HG03196 (cell line): Measurements from ENCODE around the gene TOP1.
"Not testable (repeated sequence)": the region's sequence is repeated elsewhere in the genome, so short reads cannot be mapped to it uniquely, and the experiment has no call there.

Source experiments
- ATAC-seq: cut with Tn5 transposase; IDR thresholded peaks from one replicate; pipeline ENCODE4 v1.9.1; 2021; ENCODE audit not compliant: unreplicated experiment

The TOP1 gene

DNA sequence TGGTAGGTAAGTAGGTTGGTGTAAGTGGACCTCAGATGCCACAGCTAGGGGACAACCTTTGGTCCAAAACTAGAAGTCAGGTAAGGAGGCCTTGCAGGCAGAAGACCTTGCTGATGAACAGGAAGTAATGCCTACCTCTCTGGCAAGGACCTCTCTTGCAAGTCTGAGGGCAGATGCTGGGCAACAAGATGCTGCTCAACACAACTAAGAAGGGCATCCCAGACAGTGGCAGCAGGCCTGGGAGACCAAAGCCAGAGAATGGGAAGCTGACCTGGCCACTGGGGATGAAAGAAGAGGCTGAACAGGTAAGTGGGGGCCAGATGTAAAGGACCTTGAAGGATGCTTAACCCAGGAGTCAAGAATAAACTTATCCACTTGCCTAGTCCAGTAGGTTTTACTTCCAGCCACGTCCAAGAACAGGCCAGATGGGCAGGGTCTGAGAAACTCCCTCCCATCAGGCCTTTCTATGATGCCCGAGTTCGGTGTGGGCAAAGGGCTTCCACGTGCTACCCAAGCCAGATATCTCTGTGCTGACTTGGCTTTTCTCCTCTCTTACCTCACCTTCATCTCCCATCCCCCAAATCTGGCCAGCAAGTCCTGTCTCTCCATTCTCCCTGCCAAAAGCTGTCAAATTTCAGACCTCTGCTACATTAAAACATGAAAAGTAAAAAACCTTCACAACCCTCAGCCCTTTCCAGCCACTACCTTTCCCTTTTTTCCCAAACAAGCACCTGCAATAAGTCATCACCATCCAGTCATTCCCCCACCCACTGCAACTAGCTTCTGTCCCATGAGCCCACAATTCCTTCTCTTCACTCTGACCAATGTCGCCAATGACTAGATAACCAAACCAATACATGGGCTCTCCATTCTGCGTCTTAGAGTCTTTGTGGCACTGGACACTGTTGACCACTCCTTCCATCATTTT lies 97.2 kb downstream of the TOP1 start:
- ATAC-seq = no peak

DNA sequence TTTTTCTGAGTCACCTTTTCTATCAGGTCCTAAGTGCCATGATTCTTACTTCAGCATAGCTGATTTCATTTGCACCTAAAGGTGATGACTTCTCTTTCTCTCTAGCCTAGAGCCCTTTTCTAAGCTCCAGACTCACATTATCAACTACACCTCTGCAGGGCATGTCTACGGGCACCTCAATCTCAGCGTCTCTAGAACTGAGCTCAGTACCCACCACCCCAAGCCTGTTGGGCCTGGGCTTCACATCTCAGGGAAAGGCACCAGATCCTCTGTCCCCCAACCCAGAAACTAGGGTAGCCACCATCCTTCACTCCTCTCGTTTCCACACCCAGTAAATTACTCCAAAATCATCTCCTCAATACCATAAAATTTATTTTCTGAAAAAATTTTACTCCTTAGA lies 98.1 kb downstream of the TOP1 start:
- ATAC-seq = no peak

DNA sequence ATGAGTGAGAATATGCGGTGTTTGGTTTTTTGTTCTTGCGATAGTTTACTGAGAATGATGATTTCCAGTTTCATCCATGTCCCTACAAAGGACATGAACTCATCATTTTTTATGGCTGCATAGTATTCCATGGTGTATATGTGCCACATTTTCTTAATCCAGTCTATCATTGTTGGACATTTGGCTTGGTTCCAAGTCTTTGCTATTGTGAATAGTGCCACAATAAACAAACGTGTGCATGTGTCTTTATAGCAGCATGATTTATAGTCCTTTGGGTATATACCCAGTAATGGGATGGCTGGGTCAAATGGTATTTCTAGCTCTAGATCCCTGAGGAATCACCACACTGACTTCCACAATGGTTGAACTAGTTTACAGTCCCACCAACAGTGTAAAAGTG lies 99.7 kb downstream of the TOP1 start:
- ATAC-seq = not testable (repeated sequence)

DNA sequence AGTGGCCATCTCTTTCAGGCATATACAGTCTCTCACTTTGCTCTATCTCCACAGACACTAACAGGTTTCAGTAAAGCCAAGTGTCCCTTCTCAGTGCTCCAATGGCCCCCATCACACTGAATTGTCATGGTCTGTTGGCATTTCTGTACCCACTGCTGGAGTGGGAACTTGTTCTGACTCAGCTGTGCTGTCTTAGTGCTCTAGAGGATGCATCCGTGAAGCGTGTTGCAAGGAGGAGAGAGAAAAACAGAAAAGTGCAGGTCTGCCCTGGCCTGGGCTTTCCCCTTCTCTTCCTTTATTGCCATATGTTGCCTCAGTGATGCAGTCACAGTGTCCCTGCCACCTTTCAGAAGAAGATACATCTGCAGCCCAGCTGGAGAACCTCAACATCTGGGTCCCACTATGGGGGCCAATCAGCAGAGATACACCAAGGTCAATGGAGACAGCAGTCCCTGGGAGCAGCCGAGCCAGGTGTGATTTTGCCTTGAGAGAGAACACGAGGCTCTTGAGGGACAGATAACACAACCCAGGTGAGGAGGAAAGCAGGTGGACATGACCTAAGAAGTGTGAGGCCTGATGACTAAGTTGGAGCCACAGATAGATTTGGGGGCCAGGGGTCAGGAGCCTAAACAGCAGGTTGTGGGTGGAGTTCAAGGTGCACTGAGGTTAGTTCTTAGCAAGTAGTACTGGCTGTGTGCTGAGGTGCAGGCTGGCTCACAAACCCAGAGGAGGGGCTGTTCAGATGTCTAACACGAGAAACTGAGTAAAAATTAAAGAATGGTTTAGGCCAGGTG lies 103.2 kb downstream of the TOP1 start:
- peak; percentile 40 for ATAC-seq

DNA sequence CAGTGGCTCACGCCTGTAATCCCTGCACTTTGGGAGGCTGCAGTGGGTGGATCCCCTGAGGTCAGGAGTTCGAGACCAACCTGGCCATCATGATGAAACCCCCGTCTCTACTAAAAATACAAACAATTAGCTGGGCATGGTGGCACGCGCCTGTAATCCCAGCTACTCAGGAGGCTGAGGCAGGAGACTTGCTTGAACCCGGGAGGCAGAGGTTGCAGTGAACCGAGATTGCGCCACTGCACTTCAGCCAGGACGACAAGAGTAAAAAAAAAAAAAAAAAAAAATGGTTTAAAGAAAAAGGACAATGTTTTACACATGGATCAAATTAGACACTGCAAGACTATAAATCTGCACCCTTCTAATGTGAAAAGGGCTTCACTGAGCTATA lies 103.8 kb downstream of the TOP1 start:
- not testable (repeated sequence) for ATAC-seq

DNA sequence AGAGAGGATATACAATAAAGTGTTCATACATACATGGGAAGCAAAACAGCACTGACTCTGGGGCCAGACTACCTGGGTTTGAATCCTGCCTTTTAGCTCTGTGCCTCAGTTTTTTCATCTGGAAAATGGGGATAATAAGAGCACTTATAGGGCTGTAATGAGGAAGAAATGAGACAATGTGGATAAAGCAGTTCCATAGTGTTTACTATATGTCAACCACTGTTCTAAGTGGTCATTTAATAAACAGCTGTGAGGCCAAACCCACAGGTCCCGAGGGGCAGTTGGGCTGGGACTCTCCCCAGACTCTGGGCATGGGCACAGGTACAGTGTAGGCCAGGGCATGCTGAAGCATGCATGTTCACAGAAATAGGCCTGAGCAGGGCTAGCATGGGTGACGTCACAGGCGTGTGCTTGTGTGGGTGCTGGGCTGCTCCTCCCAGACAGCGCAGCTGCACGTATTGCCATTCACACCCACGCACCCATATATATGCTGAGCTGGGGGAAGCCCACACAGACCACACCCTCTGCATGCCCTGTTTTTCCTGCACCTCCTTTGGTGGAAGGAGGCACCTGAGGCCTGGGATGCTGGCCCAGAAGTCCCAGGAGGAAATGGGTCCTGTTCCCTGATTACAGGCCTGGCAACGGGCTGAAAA lies 105.2 kb downstream of the TOP1 start:
- peak; percentile 33 for ATAC-seq

DNA sequence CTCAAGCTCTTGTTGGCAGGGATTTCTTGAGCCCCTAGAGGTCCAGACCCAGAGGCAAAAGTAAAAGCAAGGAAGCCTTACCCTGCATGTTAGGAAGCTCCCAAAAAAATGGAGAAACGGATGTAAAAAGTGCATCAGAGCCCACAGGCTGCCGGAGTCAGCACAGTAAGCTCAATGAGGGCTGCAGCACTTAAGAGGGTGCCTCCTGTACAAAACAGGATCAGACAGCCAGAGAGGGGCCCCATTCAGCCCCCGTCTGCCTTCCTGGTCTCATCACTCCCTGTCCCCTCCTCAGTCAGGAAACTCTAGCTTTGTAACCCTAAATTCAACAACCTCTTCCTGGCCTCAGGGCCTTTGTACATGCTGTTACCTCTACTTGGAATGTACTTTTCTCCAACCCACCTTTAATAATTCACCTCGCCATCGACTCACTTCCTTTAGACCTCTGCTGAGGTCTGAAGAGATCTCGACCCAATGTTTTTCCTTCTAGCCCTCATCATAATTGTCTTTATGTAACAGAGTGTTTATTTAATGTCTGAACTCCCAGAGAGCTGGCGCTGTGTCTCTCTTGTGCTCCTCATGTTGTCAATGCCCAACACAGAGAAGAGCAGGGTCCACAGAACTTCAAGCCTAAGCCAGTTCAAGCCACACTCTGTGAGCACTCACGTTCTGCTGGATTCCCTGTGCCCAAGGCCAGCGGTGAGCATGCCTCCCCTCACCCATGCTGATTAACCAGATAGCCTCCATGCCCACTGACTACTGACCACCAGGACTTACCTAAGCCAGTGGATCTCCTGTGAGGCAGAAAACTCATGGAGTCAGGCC lies 106.0 kb downstream of the TOP1 start:
- ATAC-seq = no peak

DNA sequence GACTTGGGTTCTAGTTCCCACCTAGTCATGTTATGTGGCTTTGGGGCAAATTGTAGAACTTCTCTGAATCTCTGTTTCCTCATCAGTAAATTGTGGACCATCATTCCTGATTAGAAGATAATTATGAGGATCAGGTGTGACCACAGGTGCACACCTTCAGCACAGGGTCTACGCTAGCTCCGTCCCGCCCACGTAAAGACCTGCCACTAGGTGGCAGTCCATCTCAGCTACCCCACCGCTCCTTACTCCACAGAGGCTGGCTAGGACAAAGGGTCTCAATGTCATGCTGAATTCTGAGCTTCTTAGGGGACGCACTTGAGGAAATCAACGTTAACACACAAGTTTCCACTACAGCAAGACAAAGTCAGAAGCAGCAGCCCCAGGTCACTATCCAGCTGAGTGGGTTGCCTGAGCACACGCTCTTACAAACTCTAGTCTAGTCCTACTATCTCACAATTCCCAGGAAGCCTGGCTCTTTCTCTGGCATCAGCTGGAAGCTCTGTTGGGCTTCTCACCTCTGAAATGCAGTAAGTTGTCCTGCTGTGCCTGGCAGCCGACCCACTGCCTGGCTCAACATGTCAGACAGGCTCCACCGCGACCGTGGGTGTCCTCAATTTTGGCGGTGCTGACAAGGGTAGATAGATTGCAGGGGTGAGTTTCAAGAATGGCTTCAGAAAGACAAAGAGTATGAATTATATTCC lies 106.7 kb downstream of the TOP1 start:
- no peak for ATAC-seq

DNA sequence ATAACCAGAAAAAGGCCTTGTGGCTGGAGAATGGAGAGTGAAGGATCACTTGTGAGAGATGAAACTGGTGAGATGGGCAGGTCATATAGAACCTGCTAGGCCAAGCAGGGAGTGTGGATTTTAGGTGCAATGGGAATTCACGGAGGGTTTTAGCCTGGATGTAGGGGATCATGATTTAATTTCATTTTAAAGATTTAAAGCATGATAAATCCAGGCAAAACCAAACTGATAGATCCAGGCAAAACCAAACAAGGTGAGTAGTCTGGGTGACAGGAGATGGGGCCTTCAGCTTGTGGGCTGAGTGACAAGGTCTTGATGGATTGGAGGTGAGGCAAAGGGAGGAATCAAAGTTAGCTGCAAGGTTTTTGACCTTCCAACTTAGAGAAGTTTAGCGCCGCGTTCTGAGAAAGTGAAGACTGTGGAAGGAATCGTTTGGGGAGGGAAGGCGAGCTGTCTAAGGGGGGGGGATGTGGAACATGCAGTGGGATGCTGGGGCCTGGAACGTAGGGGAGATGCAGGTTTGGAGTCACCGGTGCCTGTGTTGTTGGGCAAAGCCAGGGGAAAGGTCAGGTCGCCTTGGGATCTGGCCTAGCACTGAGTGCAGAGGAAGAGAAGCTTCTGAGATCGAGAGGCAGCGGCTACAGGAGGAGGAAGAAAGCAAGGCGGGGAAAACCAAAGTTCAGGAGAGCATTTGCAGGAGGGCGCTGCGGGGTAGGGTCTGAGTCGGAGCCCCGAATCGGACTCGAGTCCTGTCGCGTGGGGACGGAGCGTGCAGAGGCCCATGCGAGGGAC lies 107.5 kb downstream of the TOP1 start:
- ATAC-seq = no peak

DNA sequence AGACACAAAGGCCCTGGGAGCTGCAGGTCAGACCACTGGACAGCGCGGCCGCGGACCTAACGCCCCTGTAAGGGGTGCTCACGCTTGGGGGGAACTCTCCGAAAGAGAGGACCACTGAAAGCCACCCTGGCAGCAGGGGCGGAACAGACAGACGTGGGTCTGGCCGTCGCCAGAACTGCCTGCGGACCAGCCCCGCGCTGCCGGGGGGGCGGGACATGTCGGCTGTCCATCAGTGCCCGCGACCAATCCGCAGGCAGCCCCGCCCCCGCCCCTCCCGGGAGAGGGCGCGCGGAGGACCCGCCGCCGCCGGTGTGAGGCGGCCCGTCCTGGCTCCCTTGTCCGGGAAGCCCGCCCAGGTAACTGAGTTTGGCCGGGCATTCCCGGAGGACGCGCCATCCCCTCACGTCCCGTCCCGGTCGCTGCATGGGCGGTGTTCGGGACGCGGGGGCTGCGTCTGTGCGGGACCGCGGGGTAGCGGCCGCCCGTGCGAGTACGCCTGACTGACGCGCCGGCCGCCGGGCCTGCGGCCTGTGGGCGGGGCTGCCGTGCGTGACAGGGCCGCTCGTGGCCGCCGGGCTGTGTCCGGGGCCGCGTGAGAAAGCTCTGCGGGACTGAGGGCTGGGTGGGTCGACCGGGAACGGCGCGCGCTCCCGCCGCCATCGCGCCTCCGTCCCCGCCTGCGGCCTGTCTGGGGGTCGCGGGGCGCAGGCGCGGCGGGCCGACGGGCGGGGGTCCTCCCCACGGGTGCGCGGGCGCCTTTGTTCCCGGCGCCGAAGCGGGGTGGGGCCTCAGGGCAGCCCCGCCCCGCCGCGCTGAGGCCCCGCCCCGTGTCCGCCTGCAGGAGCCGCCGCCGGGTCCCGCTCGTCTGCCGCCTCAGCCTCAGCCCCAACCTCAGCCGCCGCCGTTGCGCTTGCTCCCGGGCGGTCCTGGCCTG lies 108.3 kb downstream of the TOP1 start, which contains the start of gene PLCG1:
Gene PLCG1, plus strand, starts transcription at position 864 of the 934 bp plus-strand sequence. CDS start 99 bp downstream, outside the sequence.
- peak; percentile 53 for ATAC-seq

DNA sequence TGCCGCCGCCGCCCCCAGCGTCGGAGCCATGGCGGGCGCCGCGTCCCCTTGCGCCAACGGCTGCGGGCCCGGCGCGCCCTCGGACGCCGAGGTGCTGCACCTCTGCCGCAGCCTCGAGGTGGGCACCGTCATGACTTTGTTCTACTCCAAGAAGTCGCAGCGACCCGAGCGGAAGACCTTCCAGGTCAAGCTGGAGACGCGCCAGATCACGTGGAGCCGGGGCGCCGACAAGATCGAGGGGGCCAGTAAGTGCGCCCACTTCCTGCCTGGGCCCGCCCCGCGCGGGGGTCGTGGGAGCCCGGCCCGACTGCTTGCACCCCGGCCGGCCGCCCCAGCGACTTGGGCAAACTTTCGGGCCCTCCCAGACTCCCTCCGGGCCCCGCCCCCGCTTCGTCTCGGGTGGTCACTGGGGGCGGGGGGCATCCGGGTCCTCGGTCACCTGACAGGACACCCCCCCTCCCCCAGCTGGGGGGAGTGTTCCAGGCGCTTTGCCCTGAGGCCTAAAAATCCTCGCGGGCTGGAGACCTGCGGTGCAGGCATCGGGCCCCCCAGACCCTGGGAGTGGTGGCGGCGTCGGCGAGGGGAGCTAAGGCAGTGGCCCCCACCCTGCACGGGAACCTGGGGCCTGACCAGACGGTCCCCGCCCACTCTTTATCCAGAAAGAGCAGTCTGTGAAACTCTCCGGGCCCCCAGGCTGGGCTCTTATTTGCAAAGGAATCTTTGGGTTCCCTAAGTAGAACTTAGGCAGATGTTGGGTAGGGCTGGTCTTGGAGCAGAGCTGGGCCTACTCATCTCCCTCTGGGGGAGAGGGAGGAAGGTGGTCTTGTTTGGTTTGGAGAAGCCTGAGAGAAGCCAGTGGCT lies 109.2 kb downstream of the TOP1 start:
- ATAC-seq = peak; percentile 8

DNA sequence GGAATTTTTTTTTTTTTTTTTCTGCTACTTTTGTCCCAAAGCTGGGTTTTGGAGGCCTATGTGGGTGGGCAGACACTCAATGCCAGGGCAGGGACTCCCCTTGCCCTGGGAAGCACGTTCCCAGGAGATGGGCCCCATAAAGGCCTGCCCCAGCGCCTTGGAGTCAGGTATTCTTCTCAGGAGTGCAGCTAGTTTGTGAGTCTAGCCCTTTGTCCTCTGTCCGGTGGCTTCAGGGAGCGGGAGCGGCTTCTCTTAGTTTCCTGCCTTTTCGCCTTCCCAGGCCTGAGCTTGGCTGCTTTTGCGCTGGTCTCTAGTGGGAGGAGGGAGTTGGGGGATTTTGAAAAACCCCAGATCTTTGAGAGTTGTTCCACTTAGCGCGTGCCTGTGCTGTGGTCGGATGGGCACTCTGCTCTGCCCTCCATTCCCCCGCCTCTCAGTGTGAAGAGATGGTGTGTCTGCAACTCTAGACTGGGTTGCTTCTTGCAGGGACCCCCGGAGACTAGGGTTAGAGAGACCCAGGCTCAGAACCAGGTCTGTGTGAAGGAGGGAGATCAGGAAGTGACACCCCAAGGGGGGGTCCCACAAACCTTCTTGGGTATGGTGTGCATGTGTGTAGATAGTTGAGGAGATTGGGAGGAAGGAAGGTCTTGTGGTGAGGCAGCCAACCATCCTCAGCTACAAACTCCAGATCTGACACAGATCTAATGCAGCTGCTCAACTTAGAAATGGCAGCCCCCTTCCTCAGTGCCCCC lies 110.0 kb downstream of the TOP1 start:
- no peak for ATAC-seq

DNA sequence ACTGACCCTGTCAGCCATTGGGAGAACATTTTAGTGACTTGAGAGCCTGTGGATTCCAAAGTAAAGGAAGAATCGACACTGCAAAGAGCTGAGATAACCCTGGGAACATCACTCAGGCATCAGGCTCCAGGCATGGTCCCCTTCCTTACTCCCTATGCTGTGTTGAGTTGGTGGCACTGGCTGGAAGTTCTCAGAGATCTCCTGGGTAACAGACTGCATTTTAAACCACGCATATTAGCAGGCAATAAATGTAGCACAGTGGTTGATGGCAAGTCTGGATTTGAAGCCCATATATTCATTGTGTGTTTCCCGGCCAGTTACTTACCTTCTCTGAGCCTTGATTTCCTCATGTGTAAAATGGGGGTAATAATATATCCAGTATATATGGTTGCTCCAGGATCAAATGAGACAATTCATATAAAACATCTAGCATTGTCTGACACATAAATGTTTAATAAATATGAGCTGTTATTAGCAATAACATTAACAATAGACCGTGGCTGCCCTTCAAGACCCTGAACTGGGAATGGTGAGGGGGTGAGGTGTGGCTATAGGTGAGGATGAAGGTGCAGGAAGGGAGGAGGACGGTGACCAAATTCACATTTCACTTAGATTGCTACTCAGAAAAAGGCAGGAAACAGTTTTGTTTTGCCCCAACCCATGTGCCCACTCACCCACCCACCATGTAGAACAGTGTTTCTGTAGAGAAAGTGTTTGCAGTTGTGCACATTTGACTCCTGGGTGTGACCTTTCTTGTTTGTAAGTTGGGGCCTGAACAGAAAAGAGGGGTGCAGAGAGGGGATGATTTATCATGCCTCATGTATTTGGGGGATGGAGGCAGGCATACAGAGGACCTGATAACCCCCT lies 110.8 kb downstream of the TOP1 start:
- no peak for ATAC-seq

DNA sequence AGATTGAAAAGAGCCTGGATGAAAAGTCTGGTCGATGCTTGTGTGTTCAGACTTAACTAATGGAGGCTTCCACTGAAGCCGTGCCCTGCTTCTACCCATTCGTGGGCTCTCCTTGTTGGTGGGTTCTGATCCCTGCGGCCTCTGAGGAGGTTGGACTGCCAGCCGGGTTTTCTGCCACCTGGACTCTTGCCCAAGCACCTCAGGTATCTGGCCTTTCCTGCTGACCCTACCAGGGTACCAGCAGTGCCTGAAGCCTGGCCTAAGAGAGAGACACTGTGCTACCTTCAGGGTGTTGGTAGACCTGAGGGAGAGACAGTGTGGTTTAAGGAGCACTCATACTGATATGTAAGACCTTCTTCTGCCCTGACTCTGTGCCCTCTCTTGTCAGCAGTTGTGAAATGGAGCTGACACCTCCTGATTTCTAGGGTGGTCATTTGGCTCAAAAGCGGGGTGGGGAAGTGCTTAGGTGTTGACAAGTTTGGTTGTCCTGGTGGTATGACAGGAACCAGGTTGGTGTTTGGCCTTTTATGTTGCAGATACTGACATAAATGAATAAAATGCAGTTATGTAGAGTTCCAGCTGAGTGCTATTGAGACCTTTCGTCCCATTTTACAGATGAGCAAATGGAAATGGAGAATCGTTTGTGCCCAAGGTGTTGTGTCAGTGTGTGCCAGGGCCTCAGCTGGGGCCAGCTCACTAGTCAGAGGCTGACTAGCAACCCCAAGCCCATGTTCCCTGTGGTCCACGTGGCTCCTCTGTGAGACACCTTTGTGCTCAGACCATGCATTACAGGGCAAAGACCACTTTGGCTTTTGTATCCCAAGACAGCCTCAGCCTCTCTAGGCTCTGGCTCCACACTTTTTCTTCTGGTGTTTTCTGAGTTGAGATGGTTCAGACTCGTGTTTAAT lies 111.9 kb downstream of the TOP1 start:
- ATAC-seq = no peak
